Measurements from ENCODE around the gene CRTC1.

DNA sequence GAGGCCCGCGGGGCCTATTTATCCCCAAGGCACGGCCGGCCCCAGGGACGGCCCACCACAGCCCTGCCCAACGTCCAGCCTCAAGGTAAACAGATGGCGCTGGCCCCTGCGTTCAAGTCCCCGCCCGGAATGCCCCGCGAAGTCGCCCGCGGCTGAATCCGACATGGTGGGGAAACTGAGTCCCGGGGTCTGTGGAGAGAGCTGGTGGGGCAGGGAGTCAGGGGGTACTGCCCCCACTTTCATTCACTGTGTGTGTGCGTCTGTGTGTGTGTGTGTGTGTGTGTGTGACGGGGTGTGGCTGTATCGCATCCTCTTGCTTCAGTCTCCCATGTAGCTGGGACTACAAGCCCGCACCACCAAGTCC, 107.8 kb downstream of the CRTC1 start:
- TF ChIP-seq, protein P1, sequence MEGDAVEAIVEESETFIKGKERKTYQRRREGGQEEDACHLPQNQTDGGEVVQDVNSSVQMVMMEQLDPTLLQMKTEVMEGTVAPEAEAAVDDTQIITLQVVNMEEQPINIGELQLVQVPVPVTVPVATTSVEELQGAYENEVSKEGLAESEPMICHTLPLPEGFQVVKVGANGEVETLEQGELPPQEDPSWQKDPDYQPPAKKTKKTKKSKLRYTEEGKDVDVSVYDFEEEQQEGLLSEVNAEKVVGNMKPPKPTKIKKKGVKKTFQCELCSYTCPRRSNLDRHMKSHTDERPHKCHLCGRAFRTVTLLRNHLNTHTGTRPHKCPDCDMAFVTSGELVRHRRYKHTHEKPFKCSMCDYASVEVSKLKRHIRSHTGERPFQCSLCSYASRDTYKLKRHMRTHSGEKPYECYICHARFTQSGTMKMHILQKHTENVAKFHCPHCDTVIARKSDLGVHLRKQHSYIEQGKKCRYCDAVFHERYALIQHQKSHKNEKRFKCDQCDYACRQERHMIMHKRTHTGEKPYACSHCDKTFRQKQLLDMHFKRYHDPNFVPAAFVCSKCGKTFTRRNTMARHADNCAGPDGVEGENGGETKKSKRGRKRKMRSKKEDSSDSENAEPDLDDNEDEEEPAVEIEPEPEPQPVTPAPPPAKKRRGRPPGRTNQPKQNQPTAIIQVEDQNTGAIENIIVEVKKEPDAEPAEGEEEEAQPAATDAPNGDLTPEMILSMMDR (IDR thresholded peaks at IDR 0.05) = no peak
- no peak for TF ChIP-seq POLR2A (IDR thresholded peaks at IDR 0.05)

Data from body of pancreas (tissue), 4 donors.